ENCODE data around the gene NCOA3.

Gene NCOA3

DNA sequence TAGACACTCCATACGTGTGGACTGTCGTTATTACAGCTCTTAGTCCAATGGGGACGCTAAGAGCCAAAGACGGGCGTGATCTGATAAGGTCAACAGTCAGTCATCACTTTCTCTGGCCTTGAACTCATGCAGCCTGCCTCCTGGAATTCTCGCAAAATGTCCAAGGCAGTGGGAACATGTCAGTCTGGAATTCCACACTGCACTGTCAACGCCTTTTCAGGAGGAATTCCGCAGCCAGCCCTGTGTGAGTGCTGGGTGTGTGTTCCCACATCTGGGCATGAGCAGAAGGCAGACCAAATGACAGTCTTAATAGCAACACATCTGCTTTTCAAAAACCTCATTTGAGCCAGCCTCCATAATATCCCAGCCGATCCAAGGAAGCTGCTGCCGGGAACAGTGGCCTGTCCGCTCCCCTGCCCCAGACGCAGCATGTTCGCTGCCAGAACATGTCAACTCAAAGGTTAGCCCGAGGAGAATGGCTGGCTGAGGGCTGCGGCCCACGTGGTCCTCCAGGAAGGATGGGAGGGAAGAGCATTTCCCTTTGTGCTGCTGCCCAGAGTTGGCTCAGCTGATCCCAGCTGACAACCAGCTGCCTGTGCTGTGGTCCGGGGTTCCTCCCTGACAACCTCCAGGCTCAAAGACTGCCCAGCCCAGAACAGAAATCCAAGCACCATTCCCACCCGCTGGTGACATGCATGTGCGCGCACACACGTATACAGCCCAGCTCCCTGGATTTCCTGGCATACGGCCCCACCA lies 180.5 kb downstream of the NCOA3 start:
- no peak for DNase-seq

DNA sequence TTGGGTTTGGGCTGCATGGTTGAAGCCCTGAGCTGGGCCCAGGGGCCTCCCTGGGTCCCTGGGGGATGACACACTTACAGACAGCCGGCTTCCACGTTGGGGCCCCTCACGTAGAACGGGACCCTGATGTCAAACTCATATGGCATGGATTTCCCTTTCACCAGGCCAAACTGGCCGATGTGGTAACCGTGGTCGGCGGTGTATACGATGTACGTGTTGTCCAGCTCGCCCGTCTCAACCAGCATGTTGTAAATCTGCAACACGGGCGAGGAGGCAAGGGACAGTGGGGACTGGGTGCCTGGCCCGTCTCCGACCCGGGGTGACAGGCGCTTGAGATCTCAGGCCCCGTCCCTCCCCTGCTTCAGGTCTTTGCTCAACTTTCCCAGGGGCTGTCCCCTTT lies 181.2 kb downstream of the NCOA3 start:
- no peak for DNase-seq

DNA sequence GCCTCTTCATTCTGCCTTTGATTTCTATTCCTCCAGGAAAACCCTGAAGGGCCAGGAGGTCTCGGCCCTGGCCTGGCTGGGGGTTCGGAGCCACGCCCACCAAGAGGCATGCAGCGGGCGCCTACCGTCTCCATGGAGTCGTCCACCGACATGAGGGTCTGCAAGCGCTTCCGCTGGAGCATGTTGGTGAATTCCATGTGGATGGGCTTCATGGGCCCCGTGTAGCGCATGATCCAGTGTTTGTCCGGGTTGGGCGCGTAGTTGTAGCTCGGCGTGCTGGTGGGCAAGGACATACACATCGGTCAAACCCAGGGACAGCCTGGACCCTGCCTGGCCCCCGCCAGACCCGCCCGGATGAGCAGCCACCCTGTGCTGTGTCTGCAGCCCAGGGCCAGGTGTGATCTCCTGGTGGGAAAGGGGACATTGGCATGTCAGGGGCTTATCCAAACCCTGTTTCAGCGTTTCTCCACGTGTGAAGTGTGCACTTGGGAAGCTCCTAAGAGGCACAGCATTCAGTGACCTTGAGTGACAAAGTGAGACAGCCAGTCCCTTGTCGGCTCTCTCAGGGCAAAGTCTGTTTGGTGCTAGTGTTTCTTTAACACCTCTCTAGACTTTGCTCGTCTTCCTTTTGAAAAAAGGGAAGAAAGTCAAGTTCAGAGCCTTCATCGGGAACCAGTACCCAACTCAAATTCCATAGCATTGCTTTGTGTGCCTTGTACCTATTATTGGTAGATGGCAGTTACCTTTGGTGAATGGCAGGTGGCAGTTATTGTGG lies 182.8 kb downstream of the NCOA3 start:
- DNase-seq, result no peak

DNA sequence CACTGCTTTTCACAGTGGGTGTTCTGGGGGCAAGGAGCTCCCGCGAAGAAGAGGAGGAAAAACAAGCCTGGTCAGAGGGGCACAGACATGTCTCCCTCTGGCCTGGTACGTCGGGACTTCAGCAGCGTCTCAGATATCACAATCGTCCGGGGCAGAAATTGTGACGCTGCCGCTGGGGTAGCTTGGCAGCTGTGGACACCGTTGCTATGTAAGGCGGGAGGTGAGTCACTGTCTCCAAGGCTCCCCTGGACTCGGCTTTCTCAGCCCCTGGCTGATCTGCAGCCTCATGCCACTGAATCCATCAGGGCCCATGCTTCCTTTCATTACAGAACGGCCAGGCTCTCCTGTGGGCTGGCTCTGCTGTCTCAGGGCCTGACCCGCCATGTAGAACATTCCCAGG lies 184.9 kb downstream of the NCOA3 start:
- no peak for DNase-seq

DNA sequence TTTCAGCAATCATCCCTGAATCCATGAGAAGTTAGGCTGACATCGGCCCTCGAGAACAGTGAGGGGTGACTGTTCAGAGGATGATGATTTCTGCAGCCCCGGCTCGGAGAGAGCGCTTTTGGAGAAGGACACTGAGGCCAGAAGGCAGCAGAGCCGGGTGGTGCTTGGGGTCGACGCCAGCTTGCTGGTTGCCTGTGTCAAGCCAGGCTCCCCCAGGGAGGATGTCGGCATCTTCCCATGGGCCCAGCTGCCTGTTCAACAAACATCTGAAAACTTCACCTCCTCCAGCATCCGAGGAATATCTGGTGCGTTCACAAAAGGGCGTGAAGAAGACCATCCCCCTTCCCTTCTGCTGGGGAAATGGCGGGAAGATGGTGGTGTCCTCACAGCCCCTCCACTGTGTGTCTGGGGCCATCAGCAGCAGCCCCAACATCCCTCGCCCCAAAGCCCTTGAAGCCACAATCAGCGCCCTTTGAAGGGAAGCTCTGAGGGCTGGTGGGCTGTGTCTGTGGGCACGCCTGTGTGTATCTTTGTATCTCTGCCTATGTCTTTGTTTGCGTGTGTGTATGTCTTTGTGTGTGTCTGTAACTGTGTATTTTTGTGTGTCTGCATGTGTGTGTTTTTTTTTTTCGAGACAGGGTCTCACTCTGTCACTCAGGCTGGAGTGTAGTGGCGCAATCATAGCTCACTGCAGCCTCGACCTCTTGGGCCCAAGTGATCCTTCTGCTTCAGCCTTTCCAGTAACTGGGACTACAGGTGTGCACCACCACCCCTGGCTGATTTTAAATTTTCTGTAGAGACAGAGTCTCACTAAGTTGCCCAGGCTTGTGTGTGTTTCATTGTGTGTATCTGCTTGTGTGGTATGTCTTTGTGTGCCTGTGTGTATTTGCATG lies 185.7 kb downstream of the NCOA3 start:
- DNase-seq, result no peak

DNA sequence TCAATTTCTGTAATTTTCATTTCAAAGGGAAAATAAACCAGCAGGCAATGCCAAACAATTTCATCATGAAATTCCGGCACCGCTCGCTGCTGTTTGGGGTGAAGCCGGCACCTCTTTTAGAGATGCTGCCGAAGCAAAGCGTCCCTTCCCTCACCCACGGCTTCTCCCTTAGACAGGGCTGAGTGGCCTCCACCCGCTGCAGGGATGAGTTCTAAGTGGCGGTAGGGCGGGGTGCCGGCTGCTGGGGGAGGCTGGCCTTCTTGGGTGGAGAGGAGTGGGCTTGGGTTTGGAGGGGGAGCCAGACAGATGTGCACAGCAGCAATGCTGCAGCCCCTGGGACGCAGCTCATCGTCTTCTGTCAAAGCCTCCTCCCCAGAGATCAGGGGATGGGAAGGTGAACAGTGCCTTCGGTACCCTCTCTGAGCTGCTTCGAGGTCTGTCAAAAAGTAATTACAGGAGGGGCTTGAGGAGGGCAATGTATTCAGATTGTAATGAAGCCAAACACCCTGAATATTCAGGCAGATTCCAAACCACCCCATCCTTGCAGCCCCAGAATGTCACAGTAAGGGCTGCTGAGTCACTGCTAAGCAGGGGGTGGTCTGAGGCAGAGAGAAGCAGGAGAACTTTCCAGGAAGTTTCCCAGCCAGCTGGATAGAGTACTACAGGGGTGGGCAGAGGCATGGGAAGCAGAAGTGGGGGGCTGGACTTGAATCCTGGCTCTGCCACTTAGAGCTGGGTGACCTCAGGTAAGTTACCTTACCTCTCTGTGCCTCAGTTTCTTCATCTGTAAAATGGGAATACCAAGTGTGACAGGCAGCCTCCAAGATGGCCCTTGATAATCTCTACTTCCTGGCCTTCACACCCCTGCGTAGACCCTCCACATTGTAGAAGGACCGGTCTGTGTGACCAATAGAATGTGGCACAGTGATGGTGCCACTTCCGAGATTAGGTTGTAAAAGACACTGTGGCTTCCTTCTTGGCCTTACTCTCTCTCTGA lies 187.0 kb downstream of the NCOA3 start:
- DNase-seq, result no peak

DNA sequence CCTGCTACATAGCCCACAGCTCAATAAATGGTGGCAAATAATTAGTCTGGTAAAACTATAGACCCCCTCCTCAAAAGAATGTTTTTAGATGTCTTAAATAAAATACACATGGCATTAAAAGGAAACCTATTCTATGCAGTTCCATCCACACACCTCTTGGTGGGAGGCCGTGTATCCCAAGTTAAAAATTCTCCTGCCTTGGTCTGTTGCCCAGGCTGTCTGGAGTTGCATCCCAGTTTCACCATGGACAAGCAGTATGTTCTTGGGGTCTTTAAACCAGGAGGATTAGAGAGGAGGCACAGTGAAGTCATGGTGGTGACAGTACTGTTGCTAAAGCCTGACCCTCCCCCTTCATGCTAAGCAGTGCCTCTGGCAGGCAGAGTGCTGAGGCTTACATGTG lies 188.0 kb downstream of the NCOA3 start:
- no peak for DNase-seq

DNA sequence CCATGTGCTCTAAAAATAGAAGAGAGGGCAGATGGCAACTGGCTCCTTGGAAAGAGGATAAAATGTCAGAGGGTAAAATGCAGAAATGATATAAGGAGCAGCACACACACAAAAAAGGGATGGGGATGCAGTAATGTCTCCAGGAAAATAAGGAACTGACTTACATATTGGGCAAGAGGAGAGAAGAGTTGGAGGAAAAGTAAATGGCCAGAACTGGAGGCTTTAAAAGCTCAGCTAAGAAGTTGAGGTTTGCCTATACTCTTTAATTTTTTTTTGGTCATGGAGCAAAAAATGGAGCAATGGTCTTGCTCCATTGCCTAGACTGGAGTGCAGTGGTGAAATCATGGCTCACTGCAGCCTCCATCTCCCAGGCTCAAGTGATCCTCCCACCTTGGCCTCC lies 189.9 kb downstream of the NCOA3 start:
- peak; percentile 25 to 59 (median 44) for DNase-seq

DNA sequence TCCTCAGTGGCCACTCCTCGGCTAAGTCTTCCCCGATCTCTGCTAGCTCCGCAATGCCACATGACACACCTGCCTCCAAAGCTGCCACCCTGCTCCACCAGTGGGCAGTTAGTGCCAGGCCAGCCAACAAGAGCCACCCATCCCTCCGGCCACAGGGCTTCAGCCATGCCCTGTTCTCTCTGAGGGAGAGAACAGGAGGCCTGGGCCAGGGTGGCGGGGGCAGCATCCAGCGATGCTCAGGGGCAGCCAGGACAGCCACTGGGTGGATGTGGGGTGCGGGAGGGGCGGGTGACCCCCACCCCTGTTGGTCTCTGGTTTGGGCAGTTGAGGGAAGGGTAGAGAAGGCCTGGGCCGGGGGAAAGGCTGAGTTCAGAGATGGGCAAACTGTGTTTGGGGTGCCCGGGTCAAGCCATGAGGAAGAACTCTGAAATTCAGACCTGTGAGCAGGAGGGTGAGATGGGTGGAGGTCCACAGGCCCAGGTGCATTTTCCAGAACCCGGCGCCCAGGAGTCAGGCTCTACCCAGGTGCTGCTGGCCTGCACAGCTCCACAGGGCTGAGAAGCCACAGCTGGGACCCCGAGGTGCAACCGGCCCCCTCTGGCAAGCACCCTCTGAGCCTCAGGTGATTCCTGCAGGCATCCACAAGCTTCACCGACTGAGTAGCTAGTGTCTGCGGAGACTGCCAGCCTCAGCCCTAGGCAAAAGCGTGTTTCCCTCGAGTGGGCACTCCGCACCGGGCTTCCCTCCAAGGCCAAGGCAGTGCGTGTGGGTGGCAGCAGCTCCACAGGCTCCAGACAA lies 192.5 kb downstream of the NCOA3 start:
- no peak for DNase-seq

DNA sequence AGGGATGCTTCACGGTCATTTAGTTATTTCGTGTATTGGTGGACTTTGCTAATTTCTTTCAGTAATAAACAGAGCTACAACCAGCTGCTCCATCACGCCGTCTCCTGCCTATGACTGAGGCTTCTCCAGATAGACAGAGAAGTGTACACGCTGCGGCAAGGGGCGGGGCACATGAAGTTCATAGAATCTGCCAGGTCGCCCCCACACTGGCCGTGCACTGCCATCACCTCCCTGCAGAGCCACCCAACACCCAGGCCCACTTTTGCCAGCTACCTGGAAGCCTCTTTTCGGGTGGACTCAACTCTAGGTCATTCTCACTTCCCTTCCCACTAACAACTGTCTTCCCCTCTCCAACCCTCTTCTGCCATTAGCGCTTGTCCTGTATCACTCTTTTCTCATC lies 195.2 kb downstream of the NCOA3 start:
- no peak for DNase-seq

DNA sequence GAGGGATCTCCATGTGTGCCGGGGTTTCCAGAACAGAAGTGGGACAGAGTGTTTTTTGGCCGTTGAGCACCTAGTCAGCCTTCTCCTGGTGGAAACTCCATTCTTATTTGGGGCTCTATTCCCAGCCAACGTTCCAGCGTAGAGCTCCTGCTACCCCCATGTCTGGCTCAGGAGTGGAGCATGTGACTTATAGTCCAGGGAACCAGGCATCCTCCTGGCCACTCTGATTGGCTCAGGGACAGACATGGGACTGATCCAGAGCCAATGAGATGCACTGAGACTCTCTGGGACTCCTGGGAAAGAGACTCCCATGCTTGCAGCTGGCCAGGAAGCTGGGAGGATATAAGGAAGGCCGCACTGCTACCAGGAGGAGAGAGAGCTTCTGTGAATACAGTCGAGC lies 196.5 kb downstream of the NCOA3 start:
- DNase-seq, result no peak

DNA sequence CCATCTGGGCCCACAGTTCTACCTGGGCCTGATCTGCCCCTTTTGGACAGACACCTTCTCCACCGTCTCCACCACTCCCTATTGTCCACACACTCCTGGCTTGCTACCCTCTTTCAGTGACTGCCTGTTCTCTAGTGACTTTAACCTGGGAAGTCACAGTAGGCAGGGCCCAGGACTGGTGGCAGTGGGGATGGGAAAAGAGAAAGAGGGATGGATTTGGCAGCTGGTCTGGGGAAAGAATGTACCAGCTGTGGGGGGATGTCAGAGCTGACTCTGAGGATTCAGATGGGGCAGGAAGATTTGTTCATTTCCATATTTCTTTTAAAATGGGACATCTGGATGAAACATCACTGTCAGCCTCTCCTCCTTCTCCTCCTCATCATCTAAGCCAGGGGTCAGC lies 198.1 kb downstream of the NCOA3 start:
- no peak for DNase-seq

DNA sequence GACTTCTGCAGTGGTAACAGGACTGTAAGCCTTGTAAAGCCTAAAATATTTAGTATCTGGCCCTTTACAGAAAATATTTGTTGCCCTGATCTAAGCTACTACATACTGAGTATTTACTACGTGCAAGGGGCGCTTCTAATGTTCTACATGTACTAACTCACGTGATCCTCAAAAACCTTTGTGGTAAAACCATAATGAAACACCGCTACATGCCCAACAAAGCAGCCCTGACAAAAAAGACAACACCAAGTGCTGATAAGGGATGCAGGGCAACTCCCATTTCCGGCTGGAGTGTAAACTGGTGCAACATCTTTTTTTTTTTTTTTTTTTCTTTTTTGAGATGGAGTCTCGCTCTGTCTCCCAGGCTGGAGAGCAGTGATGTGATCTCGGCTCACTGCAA lies 198.6 kb downstream of the NCOA3 start:
- DNase-seq, result no peak

DNA sequence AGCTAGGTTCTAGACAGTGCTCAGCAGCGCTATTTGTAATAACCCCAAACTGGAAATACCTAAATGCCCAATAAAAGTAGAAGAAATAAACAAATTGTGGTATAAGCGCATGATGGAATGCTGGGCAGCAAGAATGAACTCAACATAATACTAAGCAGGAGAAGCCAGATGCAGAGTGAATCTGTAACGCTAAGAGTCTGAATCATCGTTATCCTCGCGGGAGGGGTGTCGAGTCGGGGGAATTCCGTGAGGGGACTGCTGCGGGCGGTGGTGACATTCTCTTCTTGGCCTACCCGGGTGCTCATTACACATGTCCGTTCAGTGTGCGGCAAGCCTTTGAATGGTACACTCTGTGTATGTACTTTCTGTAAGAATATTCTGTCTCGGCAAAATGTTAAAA lies 199.9 kb downstream of the NCOA3 start:
- DNase-seq, result no peak

DNA sequence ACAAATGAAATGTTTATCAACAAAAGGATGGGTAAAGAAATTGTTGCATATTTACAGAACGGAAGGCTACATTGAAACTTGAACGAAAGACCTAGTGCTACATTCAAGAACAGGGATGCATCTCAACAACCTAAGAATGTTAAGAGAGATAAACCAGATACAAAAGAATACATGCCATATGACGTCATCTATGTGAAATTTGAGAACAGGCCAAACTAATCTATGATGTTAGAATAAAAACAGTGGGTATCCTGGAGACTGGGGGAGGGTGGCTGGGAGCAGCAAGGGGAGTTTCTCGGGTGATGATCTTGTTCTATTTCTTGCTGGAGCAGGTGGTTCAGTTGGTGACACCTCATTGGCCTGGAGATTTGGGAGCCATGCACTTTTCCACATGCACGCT lies 202.1 kb downstream of the NCOA3 start:
- DNase-seq, result no peak

DNA sequence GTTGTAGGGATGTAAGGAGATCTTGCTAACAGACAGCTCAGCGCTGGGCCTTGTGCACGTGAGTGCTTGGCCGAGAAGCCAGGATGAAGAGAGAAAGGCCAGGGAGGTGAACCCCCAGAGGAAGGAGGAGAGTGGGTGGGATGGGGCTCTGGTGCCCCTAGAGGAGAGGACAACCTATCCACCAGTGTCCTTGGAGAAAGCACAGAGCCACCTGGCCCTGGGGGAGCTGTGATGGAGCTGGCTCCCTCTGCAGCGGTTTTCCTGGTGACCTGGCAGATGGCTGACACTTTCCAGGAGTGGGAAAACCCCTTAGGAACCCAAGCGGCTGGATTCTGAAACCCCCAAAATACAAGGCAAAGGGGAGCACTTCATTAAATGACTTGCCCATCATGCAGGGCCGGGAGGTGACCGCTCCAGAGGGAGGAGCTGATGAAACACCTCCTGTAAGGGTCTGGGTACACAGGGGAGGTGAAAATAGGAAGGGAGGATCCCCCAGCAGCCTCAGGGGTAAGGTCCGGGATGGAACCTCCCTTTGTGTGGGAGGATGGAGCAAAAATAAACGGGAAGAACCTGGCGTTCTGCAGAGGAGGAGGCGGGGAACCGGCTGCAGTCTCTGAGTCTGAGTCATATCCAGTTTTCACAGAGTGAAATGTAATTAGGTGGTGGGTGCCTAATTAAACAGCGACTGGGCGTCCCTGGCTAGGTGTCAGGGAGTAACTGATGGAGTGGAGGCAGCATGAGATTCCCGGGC lies 203.2 kb downstream of the NCOA3 start:
- DNase-seq, result peak in 1 of 4 experiments; percentile 20

DNA sequence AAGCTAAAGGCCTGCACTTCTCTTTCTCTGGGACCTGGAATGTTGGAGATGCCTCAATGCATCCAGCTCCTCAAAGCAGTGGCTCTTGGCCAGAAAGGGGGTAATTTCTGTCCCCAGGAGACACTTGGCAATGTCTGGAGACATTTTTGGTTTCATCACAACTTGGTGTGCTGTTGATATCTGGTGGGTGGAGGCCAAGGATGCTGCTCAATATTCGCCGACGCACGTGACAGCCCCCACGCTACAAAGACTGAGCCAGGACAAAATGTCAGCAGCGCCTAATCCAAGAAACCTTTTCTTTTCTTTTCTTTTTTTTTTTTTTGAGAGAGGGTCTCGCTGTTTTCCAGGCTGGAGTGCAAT lies 203.8 kb downstream of the NCOA3 start:
- no peak for DNase-seq

DNA sequence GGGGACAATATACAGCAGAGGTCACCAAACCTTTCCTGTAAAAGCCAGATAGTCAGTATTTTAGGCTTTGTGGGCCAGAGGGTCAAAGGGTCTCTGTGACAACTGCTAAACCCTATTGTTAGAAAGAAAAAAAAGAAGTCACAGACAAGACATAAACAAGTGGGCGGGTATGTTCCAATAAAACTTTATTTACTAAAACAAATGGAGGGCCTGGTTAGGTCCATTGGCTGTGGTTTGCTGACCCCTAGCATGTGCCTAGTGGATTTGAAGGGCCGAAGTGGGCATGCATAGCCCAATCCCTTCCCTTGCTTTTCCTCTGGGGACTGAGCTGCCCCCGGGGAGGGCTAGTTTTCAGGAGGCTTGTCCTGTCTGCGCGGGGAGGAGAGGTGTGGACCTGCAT lies 204.7 kb downstream of the NCOA3 start:
- DNase-seq, result no peak

All from suppressor macrophage (primary cell).